H1 (cell line): ENCODE measurements around the gene ZMIZ1. TPM values are rescaled to one million over a fixed set of nuclear protein-coding genes. Genes with fewer than 3 reads are reported as not detected.

Experiments
- CHD7 ChIP-seq: fragments of 300-600 bp; sonication (generic); IDR thresholded peaks from 2 replicates; pipeline ENCODE4 v1.7.1; 2012; ENCODE audit warnings: low read length, moderate library complexity, mild to moderate bottlenecking, inconsistent platforms; ENCODE audit not compliant: insufficient replicate concordance
- RFX5 ChIP-seq: IDR thresholded peaks from 2 replicates; pipeline ENCODE4 v1.6.1; 2011; ENCODE audit warnings: low read depth, low read length, improper control_type of control experiment, borderline replicate concordance
- polyA plus RNA-seq, 7 experiments: library from polyadenylated mRNA; depleted of rRNA in 3 of 7; stranded (reverse) in 5 of 7; unstranded in 2 of 7; fragments of >200 nt in 5 of 7; fragments of 200-250 nt in 2 of 7; gene quantifications; 1 replicate in 5 of 7; 2 replicates in 1 of 7; 4 replicates in 1 of 7; pipeline versions ENCODE4 v1.2.1 to v1.2.3, GENCODE V29; 2011 to 2013; ENCODE audit warnings: missing spikeins in 2 of 7, mixed read lengths in 2 of 7
- total RNA-seq: library from RNA; stranded (reverse); fragmentation: NEBNext Ultra II Directional; extraction: Animal tissue kit (Norgen Biotek cat#: 25700); gene quantifications from 2 replicates; pipeline ENCODE4 v1.2.1, GENCODE V29; 2021

Gene ZMIZ1
- total and polyA plus RNA-seq, 2 of the 8 experiments (the other 6 are each of a cell fraction or from before 2014, with no cell fraction given), result 8.1 to 28.0 TPM

- no peak for TF ChIP-seq CHD7
- TF ChIP-seq RFX5, result no peak
Measured at GRCh38 chr10:79021948-79022499, 46.7 kb upstream of the ZMIZ1 start (continued).
